GM21367 (cell line): ENCODE results near the gene STIP1.

Experiments used
- ATAC-seq: cut with Tn5 transposase; IDR thresholded peaks from one replicate; pipeline ENCODE4 v1.9.1; 2021; ENCODE audit not compliant: unreplicated experiment

STIP1 gene

GRCh38 chr11:64220271-64220670 lies 34.3 kb downstream of the STIP1 start:
- no peak for ATAC-seq

GRCh38 chr11:64220798-64221197 lies 34.8 kb downstream of the STIP1 start:
- no peak for ATAC-seq

DNA sequence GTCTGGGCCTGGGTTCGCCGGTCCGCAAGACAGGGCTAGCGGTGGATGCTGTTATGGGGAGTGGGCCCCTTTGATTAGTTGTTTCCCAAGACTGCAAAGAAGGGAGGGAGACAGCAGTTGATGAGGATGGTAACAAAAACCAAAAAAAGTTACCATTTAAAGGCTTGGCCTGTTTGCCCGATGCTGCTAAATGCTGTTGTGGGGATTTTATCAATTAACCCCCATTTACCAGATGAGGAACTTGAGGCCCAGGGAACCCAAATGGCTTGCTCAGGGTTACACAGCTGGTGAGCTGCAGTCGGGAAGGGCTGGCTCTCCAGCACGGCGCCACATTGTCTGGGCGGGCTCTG lies 36.7 kb downstream of the STIP1 start:
- ATAC-seq, result no peak

- no peak for ATAC-seq
These were observed 37.2 kb downstream of the STIP1 start for GRCh38 chr11:64223001-64223651.

- ATAC-seq, result no peak
These were observed 38.4 kb downstream of the STIP1 start for GRCh38 chr11:64224151-64224890.

DNA sequence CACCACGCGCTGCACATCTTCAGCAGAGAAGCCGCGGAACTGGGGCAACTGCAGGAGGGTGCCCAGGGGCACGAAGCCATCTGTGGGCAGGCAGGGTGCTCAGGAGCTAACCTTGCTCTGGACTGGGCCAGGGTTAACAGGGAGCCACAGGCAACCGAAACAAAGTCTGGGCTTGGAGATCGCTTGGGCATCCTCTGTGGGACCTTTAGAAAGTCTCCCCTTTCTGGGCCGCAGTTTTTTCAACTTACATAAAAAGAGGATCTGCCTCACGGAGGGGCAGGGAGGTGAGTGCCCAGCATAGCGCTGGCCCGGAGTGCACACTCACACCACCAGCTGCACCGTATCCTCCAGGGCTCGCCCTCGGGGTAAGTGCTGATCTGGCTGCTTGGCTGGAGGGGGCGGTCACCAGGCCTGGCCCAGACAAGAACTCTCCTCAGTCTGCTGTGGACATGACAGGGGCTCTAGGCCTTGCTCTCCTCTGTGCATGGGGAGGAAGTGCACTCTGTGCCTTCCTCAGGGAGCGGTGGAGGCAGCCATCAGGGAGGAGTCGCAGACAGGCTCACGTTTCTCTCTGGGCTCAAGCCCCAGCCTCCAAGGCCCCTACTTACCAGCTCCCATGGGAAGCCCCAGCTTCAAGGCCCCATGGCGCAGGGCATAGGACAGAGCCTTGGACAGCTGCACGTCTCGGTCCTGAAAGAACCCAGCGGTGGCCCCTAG lies 39.1 kb downstream of the STIP1 start:
- ATAC-seq, result no peak

DNA sequence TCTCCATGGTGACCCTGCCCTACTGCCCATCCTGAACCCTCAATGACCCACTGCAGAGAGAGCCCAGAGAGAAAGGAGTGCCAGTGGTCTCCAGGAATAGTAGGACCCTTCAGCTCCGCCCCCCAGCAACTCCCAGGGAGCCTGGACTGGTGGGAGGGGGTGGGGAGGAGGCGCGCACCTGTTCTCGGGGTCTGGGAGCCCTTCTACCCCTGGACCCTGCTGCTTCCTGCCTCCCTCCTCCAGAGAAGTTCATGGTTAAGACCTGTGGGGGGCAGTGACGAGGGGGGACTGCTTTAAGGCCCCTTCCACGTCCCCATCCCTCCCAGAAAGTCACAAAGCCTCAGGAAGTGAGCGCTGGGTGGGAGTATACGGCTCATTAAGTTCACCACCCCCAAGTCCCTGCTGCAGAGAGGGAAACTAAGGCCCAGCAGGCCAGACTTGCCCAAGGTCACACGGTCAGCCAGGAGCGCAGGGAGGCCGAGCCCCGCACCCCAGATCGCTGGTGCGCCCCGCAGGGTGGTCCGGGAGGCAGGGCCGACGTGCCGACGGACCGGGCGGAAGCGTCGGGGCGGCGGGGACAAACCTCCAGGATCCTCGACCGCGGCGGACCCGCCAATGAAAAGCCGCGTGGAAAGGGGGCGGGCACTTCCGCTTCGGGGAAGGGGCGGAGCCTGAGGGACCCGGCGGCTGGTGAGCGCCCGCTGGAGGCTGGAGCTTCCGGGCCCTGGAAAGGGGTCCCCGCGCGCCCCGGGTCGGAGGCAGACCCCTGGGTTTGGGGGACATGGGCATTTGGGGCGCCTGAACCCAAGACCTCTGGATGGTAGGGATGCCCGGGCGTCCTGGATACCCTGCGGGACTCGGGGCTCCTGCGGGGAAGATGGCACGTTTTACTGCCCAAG lies 39.9 kb downstream of the STIP1 start, which contains the start of the genes NUDT22 and TRPT1:
Gene NUDT22, plus strand, starts transcription at position 667 of the 899 bp plus-strand sequence. CDS start 379 bp downstream, outside the sequence.
Gene TRPT1, minus strand, starts transcription at position 579 of the 899 bp plus-strand sequence. Its CDS starts 326 bp downstream, at position 253.
- ATAC-seq, result no peak

- ATAC-seq, result no peak
These were observed 40.6 kb downstream of the STIP1 start for GRCh38 chr11:64226507-64227051.

DNA sequence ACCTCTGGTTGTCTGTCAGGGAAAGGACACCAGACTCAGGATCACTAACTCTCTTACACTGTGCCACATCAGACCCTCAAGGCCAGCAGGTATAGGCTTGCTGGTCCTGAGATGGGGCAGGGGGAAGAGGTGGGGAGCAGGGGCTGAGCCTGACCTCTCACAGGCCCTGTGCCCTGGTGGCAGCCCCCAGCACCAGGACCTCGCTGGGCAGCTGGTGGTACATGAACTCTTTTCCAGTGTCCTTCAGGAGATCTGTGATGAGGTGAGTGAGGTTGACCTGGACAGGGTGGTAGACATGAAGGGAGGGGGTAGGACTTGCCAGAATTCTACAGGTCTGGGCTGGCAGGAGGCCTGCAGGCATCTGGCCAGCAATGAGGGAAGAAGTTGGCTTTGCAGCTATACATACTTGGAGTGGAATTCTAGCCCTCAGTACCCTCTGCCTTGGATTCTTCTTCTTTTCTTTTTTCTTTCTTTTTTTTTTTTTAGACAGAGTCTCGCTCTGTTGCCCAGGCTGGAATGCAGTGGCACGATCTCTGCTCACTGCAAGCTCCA lies 41.5 kb downstream of the STIP1 start:
- ATAC-seq, result no peak

- no peak for ATAC-seq
These were observed 43.2 kb downstream of the STIP1 start for GRCh38 chr11:64229090-64229743.

DNA sequence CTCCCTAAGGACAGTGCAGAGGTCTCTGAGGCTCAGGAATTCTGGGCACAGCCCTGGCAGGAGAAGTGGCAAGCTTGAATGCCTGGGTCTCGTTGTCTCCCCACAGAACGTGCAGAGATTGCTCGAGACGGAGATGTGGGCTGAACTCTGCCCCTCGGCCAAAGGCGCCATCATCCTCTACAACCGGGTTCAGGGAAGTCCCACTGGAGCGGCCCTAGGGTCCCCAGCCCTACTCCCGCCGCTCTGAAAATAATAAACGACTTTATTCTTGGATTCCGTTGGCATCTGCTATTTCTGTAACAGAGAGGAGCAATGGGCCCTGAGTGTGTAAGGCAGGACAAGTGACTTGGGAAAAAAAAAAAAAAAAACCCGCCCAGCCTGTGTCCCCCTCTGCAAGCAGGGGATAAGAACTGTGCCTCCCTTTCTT lies 43.8 kb downstream of the STIP1 start:
- ATAC-seq, result no peak

DNA sequence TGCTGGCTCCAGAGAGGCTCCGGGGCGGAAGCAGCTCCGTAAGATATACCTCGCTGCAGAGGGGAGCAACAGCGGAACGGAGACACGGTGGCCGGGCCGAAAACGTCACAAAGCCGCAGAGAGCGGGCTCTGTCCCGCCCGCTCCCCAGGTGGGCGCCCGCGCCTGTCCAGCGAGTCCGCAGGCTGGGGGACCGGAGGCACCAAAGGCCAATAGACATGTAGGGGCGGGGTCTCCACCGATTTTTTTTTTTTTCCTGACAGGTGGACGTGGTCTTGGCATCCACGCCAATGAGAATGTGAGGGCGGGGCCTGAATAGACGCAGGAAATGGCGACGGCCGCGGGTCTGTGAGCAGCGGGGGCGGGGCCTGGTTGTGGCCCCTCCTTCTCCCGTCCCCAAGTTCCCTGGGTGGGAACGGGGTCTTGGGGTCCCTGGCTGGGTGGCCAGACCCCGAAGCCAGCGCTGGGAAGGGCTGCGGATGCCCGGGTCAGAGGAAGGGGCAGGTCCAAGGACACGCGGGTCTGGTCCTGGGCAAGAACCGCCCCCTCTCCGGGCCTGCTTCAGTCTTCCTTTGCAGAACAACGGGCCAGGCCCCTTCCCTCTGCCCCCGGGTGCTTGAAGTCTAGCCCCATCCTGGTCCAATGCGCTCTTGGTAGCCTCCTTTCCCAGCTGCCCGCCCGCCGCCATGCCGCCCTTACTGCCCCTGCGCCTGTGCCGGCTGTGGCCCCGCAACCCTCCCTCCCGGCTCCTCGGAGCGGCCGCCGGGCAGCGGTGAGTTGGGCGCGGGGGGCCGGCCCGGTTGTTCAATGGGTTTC lies 44.4 kb downstream of the STIP1 start, which contains the start of gene DNAJC4:
Gene DNAJC4, plus strand, starts transcription at position 378 of the 814 bp plus-strand sequence. Its CDS starts 307 bp downstream, at position 685.
- ATAC-seq, result peak; percentile 35

GRCh38 chr11:64230985-64231365 lies 45.0 kb downstream of the STIP1 start:
- ATAC-seq, result no peak

DNA sequence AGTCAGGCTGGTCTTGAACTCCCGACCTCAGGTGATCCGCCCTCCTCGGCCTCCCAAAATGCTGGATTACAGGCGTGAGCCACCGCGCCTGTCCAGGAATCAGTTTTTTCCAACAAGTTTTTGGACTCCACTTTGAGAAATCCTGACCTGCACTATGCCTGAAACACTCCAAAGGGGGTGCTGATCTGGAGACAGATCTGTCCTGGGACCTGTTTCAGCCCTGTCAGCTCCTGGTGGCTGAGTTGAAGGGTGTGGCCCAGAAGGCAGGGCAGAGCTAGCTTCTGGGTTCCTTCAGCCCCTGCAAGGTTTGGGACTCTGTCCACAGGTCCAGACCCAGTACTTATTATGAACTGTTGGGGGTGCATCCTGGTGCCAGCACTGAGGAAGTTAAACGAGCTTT lies 45.6 kb downstream of the STIP1 start:
- no peak for ATAC-seq

DNA sequence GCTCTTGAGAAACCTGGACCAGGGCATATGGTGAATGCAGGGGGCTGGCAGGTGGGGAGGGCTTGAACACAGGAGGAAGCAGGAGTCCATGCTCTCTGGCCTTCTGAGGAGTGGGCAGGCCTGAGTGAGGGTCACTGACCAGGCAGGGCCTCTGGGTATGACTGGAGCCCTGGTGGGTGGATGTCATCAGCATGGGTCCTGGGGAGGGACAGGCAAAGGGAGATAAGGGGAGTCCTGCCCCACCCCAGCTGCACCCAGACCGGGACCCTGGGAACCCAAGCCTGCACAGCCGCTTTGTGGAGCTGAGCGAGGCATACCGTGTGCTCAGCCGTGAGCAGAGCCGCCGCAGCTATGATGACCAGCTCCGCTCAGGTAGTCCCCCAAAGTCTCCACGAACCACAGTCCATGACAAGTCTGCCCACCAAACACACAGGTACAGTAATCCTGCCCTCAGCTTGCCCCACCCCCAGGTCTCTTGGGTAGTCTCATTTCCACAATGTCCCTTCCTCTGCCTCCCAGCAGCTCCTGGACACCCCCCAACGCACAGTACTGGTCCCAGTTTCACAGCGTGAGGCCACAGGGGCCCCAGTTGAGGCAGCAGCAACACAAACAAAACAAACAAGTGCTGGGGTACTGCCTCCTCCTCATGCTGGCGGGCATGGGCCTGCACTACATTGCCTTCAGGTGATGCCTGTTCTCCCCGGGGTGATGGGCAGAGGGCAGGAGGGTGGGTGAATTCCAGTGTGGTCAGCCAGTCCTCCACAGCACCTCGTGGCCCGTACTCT lies 46.4 kb downstream of the STIP1 start:
- ATAC-seq, result no peak

GRCh38 chr11:64232967-64233315 lies 47.0 kb downstream of the STIP1 start:
- no peak for ATAC-seq

- ATAC-seq, result no peak
These were observed 48.1 kb downstream of the STIP1 start, which contains the start of gene VEGFB for GRCh38 chr11:64233913-64234586. Gene VEGFB, plus strand, starts transcription at chr11:64234584. Its CDS starts 250 bp downstream, at chr11:64234834.
